Tibial artery (tissue), 4 donors: Measurements from ENCODE around the gene FNTB.

ENCODE experiments used
- DNase-seq, 2 donors: peaks; one replicate each; pipeline ENCODE4 v3.0.0-alpha.2; 2019
- H3K27ac ChIP-seq, 2 donors: fragments of 200-600 bp; sonication (generic) in 1 of 2; 1 replicate in 1 of 2; 2 replicates in 1 of 2; pipeline ENCODE4 v1.5.1; 2018 to 2019; ENCODE audit warnings: mild to moderate bottlenecking in 1 of 2
- H3K27me3 ChIP-seq, 2 donors: fragments of 200-600 bp; sonication (generic) in 1 of 2; one replicate each; pipeline versions ENCODE4 v1.5.1 to v1.6.0; 2016 to 2019
- H3K36me3 ChIP-seq, 3 donors: fragments of 200-600 bp; sonication (generic) in 2 of 3; one replicate each; pipeline ENCODE4 v1.5.1; 2016 to 2019; ENCODE audit warnings: mild to moderate bottlenecking in 2 of 3
- H3K4me1 ChIP-seq, 4 donors: fragments of 200-600 bp; sonication (generic) in 2 of 4; 1 replicate in 3 of 4; 2 replicates in 1 of 4; pipeline ENCODE4 v1.5.1; 2016 to 2019
- H3K4me3 ChIP-seq, 2 donors: fragments of 200-600 bp; sonication (generic) in 1 of 2; 1 replicate in 1 of 2; 2 replicates in 1 of 2; pipeline ENCODE4 v1.5.1; 2018 to 2019; ENCODE audit warnings: mild to moderate bottlenecking in 2 of 2
- H3K9me3 ChIP-seq, 3 donors: fragments of 200-600 bp; sonication (generic) in 1 of 3; one replicate each; pipeline ENCODE4 v1.5.1; 2016 to 2019
- CTCF ChIP-seq, 2 experiments: fragments of 200-600 bp in 1 of 2; fragments of 450-650 bp in 1 of 2; IDR thresholded peaks; one replicate each; pipeline ENCODE4 v1.5.1; 2017 to 2019; ENCODE audit warnings: antibody characterized with exemption in 2 of 2, mild to moderate bottlenecking in 1 of 2, moderate library complexity in 1 of 2
- intact Hi-C: fragments of 100-400 bp; cut with DNase I; formaldehyde crosslinking; loops from one replicate; pipeline ENCODE4 v1.15.0; 2023; ENCODE audit warnings: low total_unique reads

Gene FNTB

GRCh38 chr14:65101631-65102440 is 115.1 kb downstream of the FNTB start:
- peak overlapping the region; percentile 89 to 93 for H3K27ac ChIP-seq
- peak overlapping the region; percentile 87 to 96 for H3K4me3 ChIP-seq
- no peaks in the 10 kb centered on the region for H3K36me3 ChIP-seq
- no peaks in the 10 kb centered on the region for H3K9me3 ChIP-seq
- DNase-seq = peak; percentile 29 to 69
- no peak for TF ChIP-seq CTCF (IDR thresholded peaks at IDR 0.05)
- intact Hi-C loops = no loop called here
- H3K27me3 ChIP-seq = no peaks in the 10 kb centered on the region
- peaks cover 0 to 53% (median 26%) of the 10 kb centered on the region in 4 donors for H3K4me1 ChIP-seq

GRCh38 chr14:65102441-65103149 is 115.9 kb downstream of the FNTB start, which contains the start of gene MAX:
MAX (minus strand) TSS chr14:65102517; CDS start chr14:65102339, 178 bp downstream.
- H3K27me3 ChIP-seq = no peaks in the 10 kb centered on the region

GRCh38 chr14:65103150-65103760 is 116.6 kb downstream of the FNTB start:
- Histone ChIP-seq H3K36me3 (no peaks in the 10 kb centered on the region), H3K27ac (peak overlapping the region; percentile 48 to 50), H3K4me3 (peak overlapping the region; percentile 87 to 96), H3K27me3 (no peaks in the 10 kb centered on the region), H3K4me1 (peaks cover 0 to 38% (median 14%) of the 10 kb centered on the region in 4 donors), H3K9me3 (no peaks in the 10 kb centered on the region)
- intact Hi-C loops = no loop called here
- no peak for DNase-seq
- TF ChIP-seq CTCF (IDR thresholded peaks at IDR 0.05) = no peak

More at GRCh38 chr14:65102441-65103149, 115.9 kb downstream of the FNTB start, which contains the start of gene MAX:
- DNase-seq = peak; percentile 98 to 99
- H3K4me1 ChIP-seq = peaks cover 0 to 45% (median 21%) of the 10 kb centered on the region in 4 donors
- peak within 1 kb of the TSS; percentile 87 to 96 for H3K4me3 ChIP-seq
- TF ChIP-seq CTCF (IDR thresholded peaks at IDR 0.05) = peak in 1 of 2 experiments; percentile 10
- intact Hi-C loops = no loop called here
- no peaks in the 10 kb centered on the region for H3K9me3 ChIP-seq
- H3K27ac ChIP-seq = peak within 1 kb of the TSS; percentile 89 to 93
- H3K36me3 ChIP-seq = no peaks in the 10 kb centered on the region

GRCh38 chr14:65104791-65105190 is 118.1 kb downstream of the FNTB start:
- TF ChIP-seq CTCF (IDR thresholded peaks at IDR 0.05) = no peak

GRCh38 chr14:65106316-65106715 is 119.6 kb downstream of the FNTB start:
- Histone ChIP-seq H3K27ac (no peak overlapping the region), H3K4me1 (peaks cover 0 to 9% (median 5%) of the 10 kb centered on the region in 4 donors), H3K36me3 (no peaks in the 10 kb centered on the region), H3K4me3 (no peak overlapping the region), H3K27me3 (no peaks in the 10 kb centered on the region), H3K9me3 (no peaks in the 10 kb centered on the region)
- intact Hi-C loops = no loop called here
- no peak for DNase-seq
- TF ChIP-seq CTCF (IDR thresholded peaks at IDR 0.05) = no peak

More at GRCh38 chr14:65104791-65105190, 118.1 kb downstream of the FNTB start:
- Histone ChIP-seq H3K9me3 (no peaks in the 10 kb centered on the region), H3K27ac (no peak overlapping the region), H3K4me3 (no peak overlapping the region), H3K27me3 (no peaks in the 10 kb centered on the region), H3K36me3 (no peaks in the 10 kb centered on the region), H3K4me1 (peaks cover 0 to 24% (median 12%) of the 10 kb centered on the region in 4 donors)
- intact Hi-C loops = no loop called here
- DNase-seq = no peak
